SK-N-SH treated with all-trans-retinoic acid at 6 μM for 48 hours (cell line): ENCODE data around the gene TAS1R1.

Source experiments
- ATAC-seq: fragments of 200-7000 bp; cut with Tn5 transposase; 3 replicates; pipeline ENCODE4 v1.9.1; 2020; ENCODE audit warnings: mild to moderate bottlenecking, moderate library complexity
- CSDC2 ChIP-seq: fragments of 250-450 bp; sonication (Bioruptor Pico); IDR thresholded peaks from 2 replicates; pipeline ENCODE4 v1.5.0; 2020; ENCODE audit warnings: mild to moderate bottlenecking, moderate library complexity
- CSRNP3 ChIP-seq: fragments of 250-450 bp; sonication (Bioruptor Pico); IDR thresholded peaks from 2 replicates; pipeline ENCODE4 v1.5.1; 2021; ENCODE audit warnings: mild to moderate bottlenecking, moderate library complexity
- OSR1 ChIP-seq: fragments of 250-450 bp; sonication (Bioruptor Pico); IDR thresholded peaks from 2 replicates; pipeline ENCODE4 v1.8.0; 2022; ENCODE audit warnings: moderate library complexity, mild to moderate bottlenecking, inconsistent platforms
- PATZ1 ChIP-seq: fragments of 250-450 bp; sonication (Bioruptor Pico); IDR thresholded peaks from 2 replicates; pipeline ENCODE4 v1.8.0; 2020; ENCODE audit warnings: mild to moderate bottlenecking, moderate library complexity, borderline replicate concordance
- POU6F1 ChIP-seq: fragments of 250-450 bp; sonication (Bioruptor Pico); IDR thresholded peaks from 2 replicates; pipeline ENCODE4 v1.8.0; 2021; ENCODE audit warnings: low read depth, mild to moderate bottlenecking, moderate library complexity, borderline replicate concordance
- PPARA ChIP-seq: fragments of 250-450 bp; sonication (Bioruptor Pico); IDR thresholded peaks from 2 replicates; pipeline ENCODE4 v1.5.0; 2020; ENCODE audit warnings: mild to moderate bottlenecking, borderline replicate concordance
- RARB ChIP-seq: fragments of 250-450 bp; sonication (Bioruptor Pico); IDR thresholded peaks from 2 replicates; pipeline ENCODE4 v1.8.0; 2021; ENCODE audit warnings: mild to moderate bottlenecking, moderate library complexity
- TOX ChIP-seq: fragments of 250-450 bp; sonication (Bioruptor Pico); IDR thresholded peaks from 2 replicates; pipeline ENCODE4 v1.8.0; 2021; ENCODE audit warnings: mild to moderate bottlenecking, moderate library complexity, borderline replicate concordance
- ZC3H10 ChIP-seq: fragments of 250-450 bp; sonication (Bioruptor Pico); IDR thresholded peaks from 2 replicates; pipeline ENCODE4 v1.5.1; 2021; ENCODE audit warnings: mild to moderate bottlenecking, moderate library complexity
- ZFP3 ChIP-seq: fragments of 250-450 bp; sonication (Bioruptor Pico); IDR thresholded peaks from 2 replicates; pipeline ENCODE4 v1.5.0; 2020; ENCODE audit warnings: mild to moderate bottlenecking, moderate library complexity
- ZFP30 ChIP-seq: fragments of 450-650 bp; formaldehyde crosslinking; IDR thresholded peaks from 2 replicates; pipeline ENCODE4 v1.5.0; 2022; ENCODE audit warnings: mild to moderate bottlenecking, moderate library complexity
- ZNF565 ChIP-seq: fragments of 450-650 bp; formaldehyde crosslinking; conservative IDR thresholded peaks from 2 replicates; pipeline ENCODE4 v1.5.0; 2020; ENCODE audit warnings: low read depth, mild to moderate bottlenecking, moderate library complexity
- ZNF70 ChIP-seq: fragments of 450-650 bp; formaldehyde crosslinking; IDR thresholded peaks from 2 replicates; pipeline ENCODE4 v1.5.0; 2020; ENCODE audit warnings: mild to moderate bottlenecking, moderate library complexity
- ZNF8 ChIP-seq: fragments of 450-650 bp; formaldehyde crosslinking; IDR thresholded peaks from 2 replicates; pipeline ENCODE4 v1.5.0; 2020; ENCODE audit warnings: mild to moderate bottlenecking, moderate library complexity
- TF ChIP-seq, protein P1 (sequence below): fragments of 250-450 bp; sonication (Bioruptor Pico); IDR thresholded peaks from 2 replicates; pipeline ENCODE4 v1.5.1; 2020; ENCODE audit warnings: low read depth, mild to moderate bottlenecking, moderate library complexity
- TF ChIP-seq, protein P2 (sequence below): fragments of 250-450 bp; sonication (Bioruptor Pico); IDR thresholded peaks from 2 replicates; pipeline ENCODE4 v1.5.0; 2020; ENCODE audit warnings: mild to moderate bottlenecking, moderate library complexity

The TAS1R1 gene

GRCh38 chr1:6612641-6613360 lies 57.7 kb downstream of the TAS1R1 start (continued):
- TF ChIP-seq POU6F1 = no peak
- TF ChIP-seq, all 23 proteins: peak for 0

- TF ChIP-seq PATZ1 (CRISPR knock-in tag) (no peak), ZFP3 (CRISPR knock-in tag) (no peak), CSDC2 (CRISPR knock-in tag) (no peak), OSR1 (no peak), RARB (CRISPR knock-in tag) (no peak), PPARA (no peak), ZNF8 (CRISPR knock-in tag) (no peak)
- TF ChIP-seq, protein P1, sequence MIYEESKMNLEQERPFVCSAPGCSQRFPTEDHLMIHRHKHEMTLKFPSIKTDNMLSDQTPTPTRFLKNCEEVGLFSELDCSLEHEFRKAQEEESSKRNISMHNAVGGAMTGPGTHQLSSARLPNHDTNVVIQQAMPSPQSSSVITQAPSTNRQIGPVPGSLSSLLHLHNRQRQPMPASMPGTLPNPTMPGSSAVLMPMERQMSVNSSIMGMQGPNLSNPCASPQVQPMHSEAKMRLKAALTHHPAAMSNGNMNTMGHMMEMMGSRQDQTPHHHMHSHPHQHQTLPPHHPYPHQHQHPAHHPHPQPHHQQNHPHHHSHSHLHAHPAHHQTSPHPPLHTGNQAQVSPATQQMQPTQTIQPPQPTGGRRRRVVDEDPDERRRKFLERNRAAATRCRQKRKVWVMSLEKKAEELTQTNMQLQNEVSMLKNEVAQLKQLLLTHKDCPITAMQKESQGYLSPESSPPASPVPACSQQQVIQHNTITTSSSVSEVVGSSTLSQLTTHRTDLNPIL (CRISPR knock-in tag) = no peak
- TF ChIP-seq, protein P2, sequence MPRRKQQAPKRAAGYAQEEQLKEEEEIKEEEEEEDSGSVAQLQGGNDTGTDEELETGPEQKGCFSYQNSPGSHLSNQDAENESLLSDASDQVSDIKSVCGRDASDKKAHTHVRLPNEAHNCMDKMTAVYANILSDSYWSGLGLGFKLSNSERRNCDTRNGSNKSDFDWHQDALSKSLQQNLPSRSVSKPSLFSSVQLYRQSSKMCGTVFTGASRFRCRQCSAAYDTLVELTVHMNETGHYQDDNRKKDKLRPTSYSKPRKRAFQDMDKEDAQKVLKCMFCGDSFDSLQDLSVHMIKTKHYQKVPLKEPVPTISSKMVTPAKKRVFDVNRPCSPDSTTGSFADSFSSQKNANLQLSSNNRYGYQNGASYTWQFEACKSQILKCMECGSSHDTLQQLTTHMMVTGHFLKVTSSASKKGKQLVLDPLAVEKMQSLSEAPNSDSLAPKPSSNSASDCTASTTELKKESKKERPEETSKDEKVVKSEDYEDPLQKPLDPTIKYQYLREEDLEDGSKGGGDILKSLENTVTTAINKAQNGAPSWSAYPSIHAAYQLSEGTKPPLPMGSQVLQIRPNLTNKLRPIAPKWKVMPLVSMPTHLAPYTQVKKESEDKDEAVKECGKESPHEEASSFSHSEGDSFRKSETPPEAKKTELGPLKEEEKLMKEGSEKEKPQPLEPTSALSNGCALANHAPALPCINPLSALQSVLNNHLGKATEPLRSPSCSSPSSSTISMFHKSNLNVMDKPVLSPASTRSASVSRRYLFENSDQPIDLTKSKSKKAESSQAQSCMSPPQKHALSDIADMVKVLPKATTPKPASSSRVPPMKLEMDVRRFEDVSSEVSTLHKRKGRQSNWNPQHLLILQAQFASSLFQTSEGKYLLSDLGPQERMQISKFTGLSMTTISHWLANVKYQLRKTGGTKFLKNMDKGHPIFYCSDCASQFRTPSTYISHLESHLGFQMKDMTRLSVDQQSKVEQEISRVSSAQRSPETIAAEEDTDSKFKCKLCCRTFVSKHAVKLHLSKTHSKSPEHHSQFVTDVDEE = no peak
- peak; percentile 95 for ATAC-seq
Measured at GRCh38 chr1:6613361-6614018, 58.4 kb downstream of the TAS1R1 start, which contains the start of gene PHF13. Gene PHF13 (plus strand): TSS chr1:6613731. CDS start chr1:6614067, 336 bp downstream.

GRCh38 chr1:6614019-6614928 lies 59.2 kb downstream of the TAS1R1 start:
- ATAC-seq = peak; percentile 3
- TF ChIP-seq TOX (no peak), ZC3H10 (CRISPR knock-in tag) (no peak), ZNF8 (CRISPR knock-in tag) (no peak), ZNF565 (CRISPR knock-in tag) (no peak), POU6F1 (no peak), RARB (CRISPR knock-in tag) (no peak), OSR1 (no peak)

GRCh38 chr1:6614929-6615785 lies 60.0 kb downstream of the TAS1R1 start:
- no peak for ATAC-seq
- TF ChIP-seq ZNF8 (CRISPR knock-in tag) (no peak), PATZ1 (CRISPR knock-in tag) (no peak), ZNF70 (no peak), POU6F1 (no peak), CSRNP3 (CRISPR knock-in tag) (no peak), ZFP30 (CRISPR knock-in tag) (no peak), TOX (no peak)
